ENCODE results near the gene GPR68.
A peak's percentile ranks its signal among the peaks of the same experiment; 100 is the strongest.
"Not testable (repeated sequence)": the region's sequence is repeated elsewhere in the genome, so short reads cannot be mapped to it uniquely, and the experiment has no call there.

The GPR68 gene

DNA sequence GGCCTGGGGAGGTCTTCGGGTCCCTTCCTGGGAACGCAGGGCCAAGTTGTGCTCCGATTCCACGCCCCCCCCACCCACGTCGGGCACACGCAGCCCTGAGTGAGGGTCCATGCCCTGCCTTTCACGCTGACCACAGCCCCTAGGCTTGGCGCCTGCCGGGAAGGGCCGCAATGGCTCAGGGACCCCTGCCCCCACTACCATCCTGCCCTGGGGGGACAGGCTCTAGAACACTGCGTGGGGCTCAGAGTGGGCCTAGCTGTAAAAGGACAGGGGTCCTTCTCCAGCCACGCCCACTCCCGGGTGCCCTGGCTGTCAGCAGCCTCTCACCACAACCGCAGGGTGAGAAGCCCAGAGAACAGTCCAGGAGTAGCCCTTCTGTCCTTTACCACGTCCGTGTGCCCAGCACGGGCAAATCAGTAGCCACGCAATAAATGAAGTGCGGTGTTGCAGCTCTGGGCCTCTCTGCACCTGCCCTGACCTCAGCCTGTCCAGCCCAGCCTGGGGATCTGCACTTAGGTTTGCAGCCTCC, 9.4 kb upstream of the GPR68 start:
- Histone ChIP-seq H3K9ac (ENCODE audit: low read length in 2 of 2) (peak overlapping the region; percentile 47 to 66), H3K4me1 (ENCODE audit: control insufficient read depth, insufficient read depth, low read length) (peaks cover 42% of the 10 kb centered on the region), H3K27ac (ENCODE audit: low read length) (no peak overlapping the region), H3K27me3 (ENCODE audit: control insufficient read depth in 1 of 2, insufficient read depth in 2 of 2, low read length in 2 of 2) (no peaks in the 10 kb centered on the region), H3K36me3 (ENCODE audit: control insufficient read depth in 2 of 2, insufficient read depth in 2 of 2, low read length in 2 of 2) (no peaks in the 10 kb centered on the region), H3K9me3 (ENCODE audit: control insufficient read depth in 2 of 2, low read length in 2 of 2) (no peaks in the 10 kb centered on the region), H3K4me3 (ENCODE audit: low read length in 2 of 2) (peak overlapping the region; percentile 61 to 76)

DNA sequence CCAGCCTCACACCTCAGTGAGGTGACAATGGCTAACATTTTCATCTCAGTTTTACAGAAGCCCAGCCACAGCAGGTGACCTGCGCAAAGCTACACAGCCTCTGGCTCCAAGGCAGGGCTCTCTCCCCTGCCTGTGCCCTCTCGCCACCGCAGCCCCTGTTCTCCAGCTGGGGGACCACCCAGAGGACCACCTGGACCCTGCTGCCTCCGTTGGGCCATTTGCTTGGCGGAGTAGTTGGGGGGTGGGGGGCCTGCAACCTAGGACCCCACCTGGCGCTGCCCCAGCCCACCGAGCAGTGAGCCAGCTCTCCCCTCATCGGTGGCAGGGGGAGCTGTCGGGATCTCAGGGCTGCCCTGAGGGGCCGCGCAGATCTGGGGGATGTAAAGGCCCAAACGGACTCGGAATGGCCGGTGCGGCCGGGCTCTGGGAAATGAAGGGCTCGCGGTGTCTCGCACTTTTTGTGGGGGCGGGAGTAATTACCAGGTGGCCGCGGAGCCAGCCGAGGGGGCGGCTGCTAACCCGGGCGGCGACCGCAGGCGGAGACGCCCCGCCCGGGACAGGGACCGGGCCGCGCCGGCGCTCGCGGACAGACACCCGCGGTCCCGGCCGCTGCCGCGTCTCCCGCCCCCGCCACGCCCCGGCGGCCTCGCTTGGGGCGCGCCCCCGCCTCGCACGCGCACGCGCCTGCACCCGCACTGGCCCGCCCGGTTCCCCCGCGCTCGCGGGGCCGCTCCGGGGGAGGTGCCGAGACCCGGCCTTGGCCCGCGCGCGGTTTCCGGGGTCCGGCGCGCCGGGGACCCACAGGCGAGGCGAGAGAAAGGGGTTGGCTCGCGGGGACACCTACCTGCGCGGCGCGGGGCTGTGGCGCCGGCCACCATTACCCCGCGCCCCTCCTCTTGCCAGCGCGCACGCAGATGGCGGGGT, 8.6 kb upstream of the GPR68 start:
- H3K27ac ChIP-seq (ENCODE audit: low read length) = no peak overlapping the region
- H3K36me3 ChIP-seq (ENCODE audit: control insufficient read depth in 2 of 2, insufficient read depth in 2 of 2, low read length in 2 of 2) = no peaks in the 10 kb centered on the region
- peaks cover 42% of the 10 kb centered on the region for H3K4me1 ChIP-seq (ENCODE audit: control insufficient read depth, insufficient read depth, low read length)
- H3K9me3 ChIP-seq (ENCODE audit: control insufficient read depth in 2 of 2, low read length in 2 of 2) = no peaks in the 10 kb centered on the region
- peak overlapping the region; percentile 58 to 66 for H3K9ac ChIP-seq (ENCODE audit: low read length in 2 of 2)
- H3K27me3 ChIP-seq (ENCODE audit: control insufficient read depth in 1 of 2, insufficient read depth in 2 of 2, low read length in 2 of 2) = no peaks in the 10 kb centered on the region
- peak overlapping the region; percentile 61 to 76 for H3K4me3 ChIP-seq (ENCODE audit: low read length in 2 of 2)

DNA sequence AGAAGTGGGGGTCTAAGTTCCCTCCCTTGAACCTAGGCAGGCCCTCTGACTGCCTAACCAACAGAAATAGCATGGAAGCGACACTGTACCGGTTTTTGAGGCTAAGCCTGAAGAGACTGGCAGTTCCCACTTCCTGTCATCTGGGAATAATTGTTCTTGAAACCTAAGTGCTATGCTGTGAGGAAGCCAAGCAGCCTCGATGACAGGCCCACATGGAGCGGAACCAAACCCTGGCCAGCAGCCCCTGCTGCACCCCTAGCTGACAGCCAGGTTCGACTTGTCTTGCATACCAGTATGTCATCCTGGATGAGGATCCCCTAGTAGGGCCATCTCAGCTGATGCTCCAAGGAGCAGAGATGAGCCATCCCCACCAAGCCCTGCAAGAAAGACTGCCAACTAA, 6.4 kb upstream of the GPR68 start:
- no peak overlapping the region for H3K4me3 ChIP-seq (ENCODE audit: low read length in 2 of 2)
- H3K36me3 ChIP-seq (ENCODE audit: control insufficient read depth in 2 of 2, insufficient read depth in 2 of 2, low read length in 2 of 2) = no peaks in the 10 kb centered on the region
- H3K9me3 ChIP-seq (ENCODE audit: control insufficient read depth in 2 of 2, low read length in 2 of 2) = no peaks in the 10 kb centered on the region
- H3K4me1 ChIP-seq (ENCODE audit: control insufficient read depth, insufficient read depth, low read length) = peaks cover 24% of the 10 kb centered on the region
- H3K27me3 ChIP-seq (ENCODE audit: control insufficient read depth in 1 of 2, insufficient read depth in 2 of 2, low read length in 2 of 2) = no peaks in the 10 kb centered on the region
- H3K9ac ChIP-seq (ENCODE audit: low read length in 2 of 2) = no peak overlapping the region
- H3K27ac ChIP-seq (ENCODE audit: low read length) = no peak overlapping the region

DNA sequence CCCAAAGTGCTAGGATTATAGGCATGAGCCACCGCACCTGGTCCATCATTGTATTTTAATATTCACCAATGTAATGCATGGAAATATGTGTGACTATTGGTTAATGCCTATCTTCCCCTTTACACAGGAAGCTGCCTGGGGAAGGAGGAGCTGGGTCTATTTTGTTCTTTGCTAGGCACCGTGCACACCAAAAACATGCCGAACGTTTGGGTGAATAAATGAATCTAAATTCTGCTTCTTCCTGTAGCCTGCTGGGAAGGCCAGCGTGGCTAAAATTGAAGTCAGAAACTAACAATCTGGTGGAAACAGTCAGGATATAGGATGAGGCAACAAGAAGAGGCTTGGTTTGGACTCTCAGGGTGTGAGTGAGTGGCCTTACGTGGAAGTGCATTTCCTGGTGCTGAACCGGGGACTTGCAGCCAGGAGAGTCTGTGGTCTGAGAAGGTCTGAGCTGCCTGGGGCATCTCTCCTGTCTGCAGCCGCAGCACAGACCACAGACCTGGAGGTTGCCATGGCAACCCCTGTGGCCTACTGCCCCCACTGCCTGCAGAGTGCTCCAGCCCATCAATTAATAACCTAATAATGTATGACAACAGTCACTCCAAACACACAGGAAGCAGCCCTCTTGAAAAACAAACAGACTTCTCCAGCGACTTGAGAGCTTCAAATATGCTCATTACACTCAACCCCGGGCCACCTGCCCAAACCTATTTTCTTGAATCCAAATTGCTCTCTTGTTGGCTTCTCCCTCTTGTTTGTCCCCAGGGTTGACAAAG, 5.5 kb upstream of the GPR68 start:
- H3K27me3 ChIP-seq (ENCODE audit: control insufficient read depth in 1 of 2, insufficient read depth in 2 of 2, low read length in 2 of 2) = no peaks in the 10 kb centered on the region
- peak overlapping the region; percentile 37 for H3K27ac ChIP-seq (ENCODE audit: low read length)
- no peak overlapping the region for H3K4me3 ChIP-seq (ENCODE audit: low read length in 2 of 2)
- no peak overlapping the region for H3K9ac ChIP-seq (ENCODE audit: low read length in 2 of 2)
- H3K36me3 ChIP-seq (ENCODE audit: control insufficient read depth in 2 of 2, insufficient read depth in 2 of 2, low read length in 2 of 2) = no peaks in the 10 kb centered on the region
- peaks cover 17% of the 10 kb centered on the region for H3K4me1 ChIP-seq (ENCODE audit: control insufficient read depth, insufficient read depth, low read length)
- no peaks in the 10 kb centered on the region for H3K9me3 ChIP-seq (ENCODE audit: control insufficient read depth in 2 of 2, low read length in 2 of 2)

DNA sequence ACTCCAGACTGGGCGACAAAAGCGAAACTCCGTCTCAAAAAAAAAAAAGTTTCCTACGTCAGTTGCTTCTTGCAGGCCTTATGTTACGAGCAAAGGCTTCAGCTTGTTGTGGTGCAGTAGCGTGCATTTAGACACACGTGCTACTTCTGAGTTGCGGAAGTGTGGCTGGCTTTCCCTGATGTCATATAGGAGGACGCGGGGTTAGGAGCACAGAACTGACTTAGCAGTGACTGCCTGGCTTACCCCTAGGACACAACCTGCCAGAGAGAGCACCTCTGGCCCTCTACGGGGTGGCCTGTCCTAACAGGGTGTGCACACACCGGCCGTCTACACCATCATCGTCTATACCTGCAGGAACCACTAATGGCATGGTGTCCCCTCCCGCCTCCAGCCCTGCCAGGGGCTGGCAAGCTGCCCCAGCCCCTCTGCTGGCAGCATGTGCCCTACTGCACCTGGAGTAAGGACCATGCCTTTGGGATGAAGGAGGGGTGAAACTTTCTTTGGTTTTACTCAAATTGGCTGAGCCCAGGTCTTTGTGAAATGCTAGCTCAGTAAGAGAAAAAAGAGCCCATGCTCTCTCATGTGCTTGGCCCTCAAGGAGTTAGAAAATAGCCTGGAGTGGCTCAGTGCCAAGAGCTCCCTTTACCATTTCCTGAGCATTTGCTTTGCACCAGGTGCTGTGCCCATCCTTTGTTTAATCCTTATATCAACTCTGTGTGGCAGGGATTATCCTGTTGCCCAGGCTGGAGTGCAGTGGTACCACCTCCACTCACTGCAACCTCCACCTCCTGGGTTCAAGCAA, 1.7 kb upstream of the GPR68 start:
- Histone ChIP-seq H3K4me3 (ENCODE audit: low read length in 2 of 2) (no peak overlapping the region), H3K9me3 (ENCODE audit: control insufficient read depth in 2 of 2, low read length in 2 of 2) (no peaks in the 10 kb centered on the region), H3K27me3 (ENCODE audit: control insufficient read depth in 1 of 2, insufficient read depth in 2 of 2, low read length in 2 of 2) (no peaks in the 10 kb centered on the region), H3K27ac (ENCODE audit: low read length) (no peak overlapping the region), H3K9ac (ENCODE audit: low read length in 2 of 2) (no peak overlapping the region), H3K36me3 (ENCODE audit: control insufficient read depth in 2 of 2, insufficient read depth in 2 of 2, low read length in 2 of 2) (no peaks in the 10 kb centered on the region), H3K4me1 (ENCODE audit: control insufficient read depth, insufficient read depth, low read length) (peaks cover 22% of the 10 kb centered on the region)

DNA sequence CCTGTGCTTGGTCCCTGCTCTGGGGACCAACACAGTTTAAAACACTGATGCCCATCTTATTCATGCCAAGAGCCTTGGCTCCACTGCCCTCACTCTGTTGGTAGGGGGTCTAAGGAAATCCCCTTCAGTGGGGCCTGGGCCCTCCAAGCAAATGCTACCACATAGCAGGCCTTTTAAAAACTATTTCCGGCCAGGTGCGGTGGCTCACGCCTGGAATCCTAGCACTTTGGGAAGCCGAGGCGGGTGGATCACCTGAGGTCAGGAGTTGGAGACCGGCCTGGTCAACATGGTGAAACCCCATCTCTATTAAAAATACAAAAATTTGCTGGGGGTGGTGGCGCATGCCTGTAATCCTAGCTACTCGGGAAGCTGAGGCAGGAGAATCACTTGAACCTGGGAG, 1.1 kb upstream of the GPR68 start:
- not testable (repeated sequence) for H3K9me3 ChIP-seq (ENCODE audit: control insufficient read depth in 2 of 2, low read length in 2 of 2); H3K27ac ChIP-seq (ENCODE audit: low read length); H3K9ac ChIP-seq (ENCODE audit: low read length in 2 of 2); H3K27me3 ChIP-seq (ENCODE audit: control insufficient read depth in 1 of 2, insufficient read depth in 2 of 2, low read length in 2 of 2); H3K36me3 ChIP-seq (ENCODE audit: control insufficient read depth in 2 of 2, insufficient read depth in 2 of 2, low read length in 2 of 2); H3K4me3 ChIP-seq (ENCODE audit: low read length in 2 of 2)
- H3K4me1 ChIP-seq (ENCODE audit: control insufficient read depth, insufficient read depth, low read length) = peaks cover 22% of the 10 kb centered on the region

DNA sequence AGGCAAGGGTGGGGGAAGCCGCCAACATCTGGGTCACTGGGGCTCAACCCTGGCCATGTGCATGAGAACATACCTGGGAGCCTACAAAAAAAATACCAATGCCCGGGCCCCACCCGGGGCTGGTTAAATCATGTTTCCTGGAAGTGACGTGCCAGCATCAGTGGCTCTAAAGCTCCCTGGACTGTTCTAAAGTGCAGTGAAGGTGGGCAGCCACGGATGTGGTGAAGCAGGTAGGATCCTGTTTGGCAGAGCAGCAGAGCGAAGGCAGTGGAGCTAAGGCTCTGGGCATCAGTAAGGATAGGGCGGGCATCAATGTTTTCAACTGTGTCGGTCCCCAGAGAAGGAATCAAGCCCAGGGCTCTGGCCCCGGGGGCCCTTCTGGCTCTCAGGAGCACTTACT, 525 bp upstream of the GPR68 start:
- H3K4me1 ChIP-seq (ENCODE audit: control insufficient read depth, insufficient read depth, low read length) = peaks cover 20% of the 10 kb centered on the region
- H3K9me3 ChIP-seq (ENCODE audit: control insufficient read depth in 2 of 2, low read length in 2 of 2) = no peaks in the 10 kb centered on the region
- H3K36me3 ChIP-seq (ENCODE audit: control insufficient read depth in 2 of 2, insufficient read depth in 2 of 2, low read length in 2 of 2) = no peaks in the 10 kb centered on the region
- no peak overlapping the region for H3K4me3 ChIP-seq (ENCODE audit: low read length in 2 of 2)
- H3K27me3 ChIP-seq (ENCODE audit: control insufficient read depth in 1 of 2, insufficient read depth in 2 of 2, low read length in 2 of 2) = no peaks in the 10 kb centered on the region
- H3K9ac ChIP-seq (ENCODE audit: low read length in 2 of 2) = no peak overlapping the region
- no peak overlapping the region for H3K27ac ChIP-seq (ENCODE audit: low read length)

DNA sequence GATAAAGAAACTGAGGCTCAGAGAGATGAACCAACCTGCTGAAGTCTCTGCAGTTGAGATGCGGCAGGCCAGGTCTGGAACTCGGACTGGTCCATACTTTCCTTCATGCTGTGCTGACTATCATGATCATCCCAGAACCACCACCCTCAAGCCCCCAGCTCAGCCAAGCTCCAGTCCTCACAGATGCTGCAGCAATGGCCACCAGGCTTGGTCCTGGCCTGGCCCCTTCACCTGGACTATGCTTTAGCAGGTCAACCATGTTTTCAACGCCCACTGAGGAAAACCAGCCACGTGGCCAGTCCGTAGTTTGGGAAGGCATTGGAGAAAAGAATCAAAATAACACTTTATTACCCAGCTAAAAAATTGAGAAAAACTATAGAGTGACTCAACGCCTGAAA, 1.4 kb downstream of the GPR68 start:
- no peak overlapping the region for H3K9ac ChIP-seq (ENCODE audit: low read length in 2 of 2)
- H3K4me3 ChIP-seq (ENCODE audit: low read length in 2 of 2) = peak overlapping the region in 1 of 2 donors; percentile 47
- H3K27ac ChIP-seq (ENCODE audit: low read length) = no peak overlapping the region

DNA sequence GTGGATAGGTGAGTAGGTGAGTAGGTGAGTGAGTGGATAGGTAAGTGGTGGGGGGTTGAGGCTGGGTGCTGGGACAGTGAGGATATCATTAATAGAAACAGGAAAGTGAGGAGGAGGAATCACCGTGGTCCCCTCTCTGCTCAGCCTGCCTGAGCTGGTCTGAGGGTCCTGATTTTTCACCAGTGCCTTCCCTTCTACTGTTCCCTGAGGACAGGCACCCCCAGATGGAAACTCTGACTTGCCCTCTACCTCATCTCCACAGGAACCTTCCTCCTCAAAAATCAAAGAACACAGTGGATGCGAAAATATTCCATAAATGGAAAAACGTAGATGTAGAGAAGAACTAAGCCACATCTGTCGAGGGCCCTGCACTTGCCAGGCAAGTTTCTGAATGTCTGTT, 1.9 kb downstream of the GPR68 start:
- H3K9ac ChIP-seq (ENCODE audit: low read length in 2 of 2) = no peak overlapping the region
- H3K4me1 ChIP-seq (ENCODE audit: control insufficient read depth, insufficient read depth, low read length) = peaks cover 19% of the 10 kb centered on the region
- H3K27me3 ChIP-seq (ENCODE audit: control insufficient read depth in 1 of 2, insufficient read depth in 2 of 2, low read length in 2 of 2) = no peaks in the 10 kb centered on the region
- no peaks in the 10 kb centered on the region for H3K36me3 ChIP-seq (ENCODE audit: control insufficient read depth in 2 of 2, insufficient read depth in 2 of 2, low read length in 2 of 2)
- H3K4me3 ChIP-seq (ENCODE audit: low read length in 2 of 2) = no peak overlapping the region
- no peak overlapping the region for H3K27ac ChIP-seq (ENCODE audit: low read length)
- no peaks in the 10 kb centered on the region for H3K9me3 ChIP-seq (ENCODE audit: control insufficient read depth in 2 of 2, low read length in 2 of 2)

More for the DNA sequence above, 1.4 kb downstream of the GPR68 start:
- Histone ChIP-seq H3K36me3 (ENCODE audit: control insufficient read depth in 2 of 2, insufficient read depth in 2 of 2, low read length in 2 of 2) (no peaks in the 10 kb centered on the region), H3K9me3 (ENCODE audit: control insufficient read depth in 2 of 2, low read length in 2 of 2) (no peaks in the 10 kb centered on the region), H3K27me3 (ENCODE audit: control insufficient read depth in 1 of 2, insufficient read depth in 2 of 2, low read length in 2 of 2) (no peaks in the 10 kb centered on the region), H3K4me1 (ENCODE audit: control insufficient read depth, insufficient read depth, low read length) (peaks cover 19% of the 10 kb centered on the region)

DNA sequence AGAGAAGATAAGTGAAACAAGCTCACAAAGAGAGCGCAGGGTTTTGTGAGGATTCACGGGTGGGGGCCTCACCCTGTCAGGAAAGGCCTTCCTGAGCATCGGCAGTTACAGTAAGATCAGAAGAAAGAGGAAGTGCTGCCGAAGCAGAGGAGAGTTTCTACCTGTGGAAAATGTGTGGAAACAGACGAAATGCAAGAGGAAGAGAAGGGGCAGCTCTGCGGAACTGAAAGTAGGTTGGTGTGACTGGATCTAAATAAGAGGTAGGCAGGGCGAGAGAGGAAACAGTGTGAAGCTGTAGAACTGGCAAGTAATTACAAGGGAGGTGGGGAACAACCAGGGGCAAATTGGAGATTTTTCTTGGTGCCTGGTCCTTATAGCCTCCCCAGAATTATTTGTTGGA, 2.6 kb downstream of the GPR68 start:
- H3K9ac ChIP-seq (ENCODE audit: low read length in 2 of 2) = no peak overlapping the region
- H3K4me3 ChIP-seq (ENCODE audit: low read length in 2 of 2) = peak overlapping the region in 1 of 2 donors; percentile 29

More for the DNA sequence above, 2.6 kb downstream of the GPR68 start:
- Histone ChIP-seq H3K27ac (ENCODE audit: low read length) (no peak overlapping the region), H3K4me1 (ENCODE audit: control insufficient read depth, insufficient read depth, low read length) (peaks cover 19% of the 10 kb centered on the region), H3K27me3 (ENCODE audit: control insufficient read depth in 1 of 2, insufficient read depth in 2 of 2, low read length in 2 of 2) (no peaks in the 10 kb centered on the region), H3K9me3 (ENCODE audit: control insufficient read depth in 2 of 2, low read length in 2 of 2) (no peaks in the 10 kb centered on the region), H3K36me3 (ENCODE audit: control insufficient read depth in 2 of 2, insufficient read depth in 2 of 2, low read length in 2 of 2) (no peaks in the 10 kb centered on the region)
